HG02840 (cell line): ENCODE data around the gene DGKD.
"Not testable (repeated sequence)": the region's sequence is repeated elsewhere in the genome, so short reads cannot be mapped to it uniquely, and the experiment has no call there.

Source experiments
- ATAC-seq: cut with Tn5 transposase; IDR thresholded peaks from one replicate; pipeline ENCODE4 v1.9.1; 2021; ENCODE audit warnings: mild to moderate bottlenecking, moderate library complexity, moderate number of reproducible peaks; ENCODE audit not compliant: unreplicated experiment, low FRiP score

DGKD gene

GRCh38 chr2:233380995-233381637, 26.8 kb downstream of the DGKD start:
- no peak for ATAC-seq

GRCh38 chr2:233381638-233381995, 27.3 kb downstream of the DGKD start:
- no peak for ATAC-seq

GRCh38 chr2:233384015-233384414, 29.7 kb downstream of the DGKD start:
- ATAC-seq: no peak

GRCh38 chr2:233384811-233385488, 30.7 kb downstream of the DGKD start:
- ATAC-seq: no peak

GRCh38 chr2:233385489-233386044, 31.3 kb downstream of the DGKD start:
- ATAC-seq: no peak

GRCh38 chr2:233386382-233387041, 32.2 kb downstream of the DGKD start:
- ATAC-seq: no peak

GRCh38 chr2:233387225-233387624, 32.9 kb downstream of the DGKD start:
- no peak for ATAC-seq

- ATAC-seq: no peak
These were observed 33.6 kb downstream of the DGKD start for GRCh38 chr2:233387667-233388528.

- no peak for ATAC-seq
These were observed 35.4 kb downstream of the DGKD start for GRCh38 chr2:233389601-233390125.

- ATAC-seq: no peak
These were observed 41.4 kb downstream of the DGKD start for GRCh38 chr2:233395687-233396086.

- ATAC-seq: not testable (repeated sequence)
These were observed 42.7 kb downstream of the DGKD start for GRCh38 chr2:233396726-233397665.

- ATAC-seq: no peak
These were observed 45.3 kb downstream of the DGKD start for GRCh38 chr2:233399306-233400225.

GRCh38 chr2:233400341-233400740, 46.0 kb downstream of the DGKD start:
- ATAC-seq: no peak

GRCh38 chr2:233400961-233401360, 46.7 kb downstream of the DGKD start:
- no peak for ATAC-seq

GRCh38 chr2:233402346-233402745, 48.1 kb downstream of the DGKD start:
- ATAC-seq: no peak

GRCh38 chr2:233402789-233403188, 48.5 kb downstream of the DGKD start:
- ATAC-seq: no peak

GRCh38 chr2:233404222-233404621, 49.9 kb downstream of the DGKD start:
- ATAC-seq: no peak

GRCh38 chr2:233406865-233407264, 52.6 kb downstream of the DGKD start:
- ATAC-seq: no peak
